GM19025 (cell line): Measurements from ENCODE around the gene RAPGEF4.
"Not testable (repeated sequence)": the region's sequence is repeated elsewhere in the genome, so short reads cannot be mapped to it uniquely, and the experiment has no call there.

ENCODE experiments used
- ATAC-seq: cut with Tn5 transposase; IDR thresholded peaks from one replicate; pipeline ENCODE4 v1.9.1; 2021; ENCODE audit warnings: mild to moderate bottlenecking, low read depth, moderate library complexity; ENCODE audit not compliant: unreplicated experiment

RAPGEF4 gene

DNA sequence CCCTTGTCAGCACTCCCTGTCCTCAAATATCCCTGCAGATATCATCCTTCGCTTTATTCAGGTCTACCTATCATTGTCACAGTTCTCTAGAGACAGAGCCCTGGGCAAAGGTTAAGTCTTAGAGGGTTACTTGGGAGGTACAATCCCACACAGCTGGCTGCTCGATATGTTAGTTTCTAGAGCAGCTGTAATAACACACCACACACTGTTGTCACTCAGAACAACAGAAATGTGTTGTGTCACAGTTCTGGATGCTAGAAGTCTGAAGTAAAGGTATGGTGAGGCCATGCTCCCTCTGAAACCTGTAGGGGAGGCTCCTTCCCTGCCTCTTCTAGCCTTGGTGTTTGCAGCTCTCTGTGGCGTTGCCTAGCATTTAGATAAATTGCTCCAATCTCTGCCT lies 9.9 kb upstream of the RAPGEF4 start:
- no peak for ATAC-seq

DNA sequence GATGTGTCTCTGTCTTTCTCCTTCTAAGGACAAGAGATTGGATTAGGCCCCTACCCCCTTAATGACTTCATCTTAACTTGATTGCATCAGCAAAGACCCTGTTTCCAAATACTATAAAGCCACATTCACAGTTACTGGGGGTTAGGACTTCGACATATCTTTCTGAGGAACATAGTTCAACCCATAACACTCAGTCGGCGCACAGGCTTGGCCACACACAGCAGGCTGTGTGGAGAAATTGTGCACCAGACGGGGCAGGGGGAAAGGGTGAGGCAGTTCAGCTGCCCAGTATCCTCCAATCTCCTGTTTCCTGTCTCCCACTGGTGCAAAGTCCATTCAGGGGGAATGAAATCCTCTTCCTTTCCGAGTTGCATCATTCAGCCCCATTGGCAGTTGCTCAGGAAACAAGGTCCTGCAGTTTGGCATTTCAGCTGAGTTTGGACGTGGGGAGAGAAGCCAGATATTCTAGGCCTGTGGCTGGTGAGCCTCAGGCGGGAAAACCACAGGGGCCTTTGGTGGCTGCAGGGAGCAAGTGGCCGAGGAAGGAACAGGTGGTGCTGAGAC lies 9.4 kb upstream of the RAPGEF4 start:
- no peak for ATAC-seq

DNA sequence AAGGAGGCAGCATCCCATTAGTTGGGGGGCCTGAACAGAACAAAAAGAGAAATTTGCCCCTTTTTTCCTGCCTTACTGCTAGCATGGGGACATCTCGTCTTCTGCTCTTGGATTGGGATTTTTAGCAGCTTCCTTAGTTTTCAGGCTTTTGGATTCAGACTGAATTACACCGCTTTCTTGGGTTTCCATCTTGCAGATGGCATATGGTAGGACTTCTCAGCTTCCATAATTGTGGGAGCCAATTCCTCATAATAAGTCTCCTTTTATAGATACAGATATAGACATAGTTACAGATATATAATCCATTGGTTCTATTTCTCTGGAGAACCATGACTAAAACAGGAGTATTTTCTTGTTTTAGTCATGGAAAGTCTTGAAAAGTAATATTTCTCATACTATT lies 5.2 kb upstream of the RAPGEF4 start:
- no peak for ATAC-seq

DNA sequence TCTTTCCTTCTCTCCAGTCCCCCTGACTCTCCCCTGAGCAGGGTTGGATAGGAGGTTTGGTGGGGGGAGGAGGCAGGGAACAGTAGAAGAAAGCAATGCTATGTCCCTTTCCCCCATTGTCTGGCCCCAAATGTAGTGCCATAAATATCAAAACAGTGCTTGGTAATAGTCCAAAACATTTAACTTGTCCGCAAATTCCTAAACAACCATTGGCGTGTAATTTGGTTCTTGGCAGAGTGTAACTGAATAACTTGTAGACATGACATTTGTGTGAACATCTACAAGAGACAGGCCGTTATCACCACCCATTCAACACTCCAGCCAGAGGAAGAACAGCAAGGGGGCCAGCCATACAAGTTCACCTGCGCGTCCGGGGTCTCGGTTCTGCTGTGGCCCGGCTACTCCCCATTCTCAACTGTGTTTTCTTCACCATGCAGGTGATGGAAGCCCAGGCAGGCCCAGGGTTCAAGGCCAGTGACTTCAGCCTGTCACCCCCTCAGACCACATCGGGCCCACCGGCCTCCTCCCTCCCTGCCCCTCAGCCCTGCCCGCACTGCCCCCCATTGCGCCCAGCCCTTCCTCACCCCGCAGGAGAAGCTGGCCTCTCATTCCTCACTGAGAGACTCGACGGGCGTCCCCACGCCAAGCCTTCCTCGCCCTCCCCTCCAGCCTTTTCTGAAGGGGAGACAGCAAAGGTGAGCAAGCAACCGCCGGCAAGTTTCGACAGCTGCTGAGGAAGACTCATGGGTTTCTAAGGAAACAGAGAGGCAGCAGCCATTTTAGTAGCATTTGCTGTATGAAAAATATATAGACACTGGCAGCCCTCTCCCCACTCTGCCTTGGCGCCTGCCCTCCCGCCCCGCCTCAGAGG lies 699 bp upstream of the RAPGEF4 start:
- no peak for ATAC-seq

DNA sequence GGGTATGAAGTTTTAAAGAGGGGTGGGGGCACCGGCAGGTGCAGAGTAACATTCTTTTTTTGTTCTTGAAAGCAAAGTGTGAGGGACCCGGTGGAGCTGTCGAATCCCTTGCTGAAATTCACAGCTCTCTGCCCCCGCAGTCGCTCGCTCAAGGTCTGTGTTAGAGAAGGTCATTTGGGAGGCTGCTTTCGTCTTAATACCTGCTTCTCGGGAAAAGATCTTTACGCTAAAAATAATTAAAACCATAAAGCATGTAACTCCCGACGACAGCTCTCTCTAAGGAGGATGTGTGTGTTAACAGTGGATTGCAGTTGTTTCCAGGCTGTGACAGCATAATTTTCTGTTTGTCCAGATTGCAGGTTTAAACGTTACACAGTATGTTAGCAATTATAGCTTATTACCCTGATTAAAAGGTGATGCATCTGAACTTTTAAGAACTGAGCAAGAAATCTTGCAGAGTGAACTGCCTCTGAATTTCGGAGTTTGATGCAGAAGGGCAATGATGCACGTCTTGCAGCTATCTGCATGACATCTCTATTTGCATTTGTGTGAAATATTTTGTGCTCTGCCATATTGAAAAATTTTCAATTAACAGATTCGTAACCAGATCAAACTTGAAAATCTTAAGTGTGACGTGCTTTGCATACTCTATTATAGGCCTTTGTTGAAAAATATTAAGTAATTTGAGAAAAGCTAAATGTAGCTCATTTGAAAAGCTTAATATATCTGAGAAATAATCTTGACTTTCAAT lies 954 bp downstream of the RAPGEF4 start:
- ATAC-seq = no peak

DNA sequence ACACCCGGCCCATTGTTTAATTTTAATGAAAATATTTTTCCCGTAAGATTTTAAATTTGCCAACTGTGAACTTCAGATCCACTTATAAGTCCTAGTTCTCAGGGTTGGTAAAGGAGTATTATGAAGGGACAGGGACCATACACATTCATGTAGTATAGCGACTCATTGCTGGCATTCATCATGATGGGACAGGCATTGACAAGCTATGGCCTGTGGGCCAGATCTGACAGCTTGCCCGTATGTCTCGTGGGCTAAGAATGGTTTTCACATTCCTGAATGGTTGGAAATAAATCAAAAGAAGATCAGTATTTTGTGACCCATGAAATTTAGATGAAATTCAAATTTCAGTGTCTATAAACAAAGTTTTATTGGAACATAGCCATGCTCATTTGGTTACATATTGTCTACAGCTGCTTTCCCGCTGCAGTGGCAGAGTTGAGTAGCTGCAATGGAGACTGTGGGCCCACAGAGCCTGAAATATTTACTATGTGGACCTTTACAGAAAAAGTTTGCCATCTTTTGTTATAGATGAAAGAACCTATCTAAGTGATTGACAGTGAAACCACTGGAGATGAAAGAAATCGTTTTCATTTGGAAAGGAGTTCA lies 4.1 kb downstream of the RAPGEF4 start:
- ATAC-seq = no peak

DNA sequence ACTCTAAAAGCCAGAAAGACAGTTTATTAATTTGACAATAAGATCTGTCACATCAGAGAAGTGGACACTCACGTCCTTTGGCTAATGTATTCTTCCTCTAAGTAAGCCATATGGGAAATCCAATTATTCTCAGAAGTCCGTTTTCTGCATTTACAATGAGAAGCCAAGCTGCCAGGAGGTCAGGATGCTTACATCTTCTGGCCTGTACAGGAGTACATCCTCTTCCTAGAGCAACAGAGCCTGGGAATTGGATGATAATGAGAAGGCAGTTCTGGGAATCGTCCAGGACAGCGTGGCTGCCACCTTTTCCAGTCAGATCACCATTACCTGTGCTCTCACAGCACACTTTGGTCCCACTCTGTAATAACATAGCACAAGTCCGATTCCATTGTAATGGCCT lies 5.2 kb downstream of the RAPGEF4 start:
- ATAC-seq = no peak

DNA sequence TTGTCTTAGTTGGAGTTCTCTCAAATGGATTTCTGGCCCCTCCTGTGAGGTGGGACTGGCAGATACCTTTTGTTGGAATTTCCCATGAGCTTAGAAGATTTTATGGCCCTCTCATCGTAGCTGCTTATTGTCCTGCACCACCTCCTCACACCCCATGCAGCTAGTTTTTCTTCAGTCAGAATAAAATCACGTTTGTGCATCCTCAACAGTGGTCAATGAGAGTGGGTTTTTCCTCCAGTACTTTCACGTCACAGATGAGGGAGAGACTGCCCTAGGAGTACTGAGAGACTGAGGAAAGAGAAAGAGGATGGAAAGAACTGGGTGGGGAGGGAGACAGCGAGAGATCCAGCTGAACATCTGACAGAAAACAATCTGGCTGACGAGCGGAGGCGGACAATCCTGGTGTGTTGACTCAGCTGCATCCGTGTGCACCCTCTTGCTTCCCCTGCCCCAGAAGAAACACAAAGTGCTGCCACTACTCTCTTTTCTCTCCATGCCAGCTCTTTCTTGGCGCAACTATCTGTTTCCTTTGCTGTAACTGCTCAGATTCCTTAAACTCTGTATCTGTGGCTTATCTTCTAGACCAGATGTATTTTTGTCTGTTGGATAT lies 7.4 kb downstream of the RAPGEF4 start:
- no peak for ATAC-seq

DNA sequence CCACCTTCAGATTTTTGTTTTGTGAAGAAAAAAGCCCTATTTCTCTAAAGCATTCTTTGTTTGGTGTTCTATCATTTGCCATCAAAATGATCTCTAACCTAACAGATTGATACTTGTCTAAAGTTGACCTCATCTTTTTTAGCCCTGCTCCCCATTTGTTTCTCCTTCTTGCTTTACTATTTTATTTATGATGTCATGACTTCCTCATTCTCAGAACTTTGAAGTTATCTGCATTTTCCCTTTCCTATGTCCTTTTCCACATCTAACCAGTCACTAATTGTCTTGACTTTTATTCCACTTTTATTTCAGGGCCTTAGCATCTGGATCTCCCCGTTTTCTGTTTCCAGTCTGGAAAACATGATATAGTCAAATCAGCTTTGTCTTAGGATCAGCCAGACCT lies 8.3 kb downstream of the RAPGEF4 start:
- ATAC-seq = no peak

DNA sequence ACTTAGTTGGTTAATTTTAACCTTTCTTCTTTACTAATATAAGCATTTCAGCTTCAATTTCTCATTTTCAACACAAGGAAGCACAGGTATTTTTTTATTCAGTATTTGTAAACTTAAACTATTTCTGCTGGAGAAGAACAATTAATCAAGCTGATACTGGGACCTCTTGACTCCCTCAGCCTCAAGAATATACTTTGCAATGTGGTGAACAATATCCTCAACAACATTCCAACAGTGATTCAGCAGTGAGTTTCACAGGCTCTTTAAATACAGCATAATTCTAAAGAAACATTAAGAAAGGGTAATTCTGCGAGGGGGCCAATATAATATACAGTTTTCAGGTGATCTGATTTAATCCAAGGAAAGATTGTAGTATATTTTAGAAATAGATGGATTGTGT lies 10.0 kb downstream of the RAPGEF4 start:
- no peak for ATAC-seq

DNA sequence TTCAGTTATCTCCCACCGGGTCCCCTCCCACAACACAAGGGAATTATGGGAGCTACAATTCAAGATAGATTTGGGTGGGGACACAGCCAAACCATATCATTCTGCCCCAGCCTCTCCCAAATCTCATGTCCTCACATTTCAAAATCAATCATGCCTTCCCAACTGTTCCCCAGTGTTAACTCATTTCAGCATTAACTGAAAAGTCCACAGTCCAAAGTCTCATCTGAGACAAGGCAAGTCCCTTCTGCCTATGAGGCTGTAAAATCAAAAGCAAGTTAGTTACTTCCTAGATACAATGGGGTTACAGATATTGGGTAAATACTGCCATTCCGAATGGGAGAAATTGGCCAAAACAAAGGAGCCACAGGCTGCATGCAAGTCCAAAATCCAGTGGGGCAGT lies 12.9 kb downstream of the RAPGEF4 start:
- ATAC-seq = not testable (repeated sequence)

DNA sequence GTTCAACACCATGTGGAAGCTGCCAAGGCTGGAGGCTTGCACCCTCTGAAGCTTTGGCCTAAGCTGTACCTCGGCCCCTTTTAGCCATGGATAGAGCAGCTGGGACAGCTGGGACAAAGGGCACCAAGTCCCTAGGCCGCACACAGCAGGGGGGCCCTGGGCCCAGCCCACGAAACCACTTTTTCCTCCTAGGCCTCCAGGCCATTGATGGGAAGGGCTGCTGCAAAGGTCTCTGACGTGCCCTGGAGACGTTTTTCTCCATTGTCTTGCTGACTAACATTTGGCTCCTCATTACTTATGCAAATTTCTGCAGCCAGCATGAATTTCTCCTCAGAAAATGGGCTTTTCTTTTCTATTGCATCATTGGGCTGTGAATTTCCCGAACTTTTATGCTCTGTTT lies 13.7 kb downstream of the RAPGEF4 start:
- ATAC-seq = no peak

DNA sequence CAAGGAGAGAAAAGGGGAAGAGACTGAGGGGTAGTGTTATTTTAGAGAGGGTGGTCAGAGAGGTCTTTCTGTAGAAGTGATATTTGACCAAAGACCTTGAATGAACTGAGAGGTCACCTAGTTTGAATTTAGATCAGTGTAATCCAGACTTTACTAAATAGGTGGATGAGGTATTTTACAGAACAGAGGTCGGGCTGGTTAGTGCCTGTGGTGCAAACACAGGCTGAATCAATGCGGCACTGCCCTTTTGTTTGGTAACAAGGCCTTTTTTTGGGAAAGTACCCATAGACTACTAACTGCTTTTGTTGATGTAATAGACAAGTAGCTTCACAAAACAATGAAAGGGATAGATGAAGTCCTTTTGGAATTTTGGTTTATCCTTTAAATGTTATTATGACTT lies 15.9 kb downstream of the RAPGEF4 start:
- ATAC-seq = no peak

DNA sequence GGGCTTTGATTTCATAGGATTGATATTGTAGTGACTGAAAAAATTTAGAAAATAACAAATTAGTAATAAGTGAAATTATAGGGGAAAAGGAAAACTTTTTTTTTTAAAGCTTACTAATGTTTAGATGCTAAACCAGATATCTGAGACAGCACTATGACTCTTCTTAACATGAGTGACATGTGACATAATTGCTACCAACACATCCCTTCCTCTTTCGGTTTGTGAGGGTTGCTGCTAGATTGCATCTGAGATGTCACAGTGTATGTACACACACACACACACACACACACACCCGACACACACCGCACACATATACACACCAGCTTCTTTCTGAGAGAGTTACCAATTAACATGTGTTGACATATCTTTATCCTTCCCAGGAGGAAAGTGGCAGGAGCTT lies 18.0 kb downstream of the RAPGEF4 start:
- ATAC-seq = no peak

DNA sequence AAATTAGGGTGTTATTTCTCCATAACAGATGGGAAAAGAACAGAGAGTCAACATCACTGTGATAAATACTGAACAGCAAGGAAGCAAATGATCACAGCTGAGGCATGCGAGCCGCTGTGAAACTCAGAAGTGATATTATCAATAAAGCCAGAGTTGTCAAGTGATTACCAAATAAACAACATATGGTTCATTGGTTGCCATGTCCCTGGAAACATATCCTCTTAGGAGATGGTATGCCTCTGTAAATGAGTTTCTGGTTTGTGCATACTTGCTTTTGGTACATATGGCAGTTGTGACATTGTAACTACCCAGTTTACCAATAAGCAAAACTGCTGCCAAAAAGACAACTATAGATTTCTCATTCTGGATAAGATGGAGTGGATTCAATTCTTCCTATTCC lies 23.8 kb downstream of the RAPGEF4 start:
- ATAC-seq = no peak

DNA sequence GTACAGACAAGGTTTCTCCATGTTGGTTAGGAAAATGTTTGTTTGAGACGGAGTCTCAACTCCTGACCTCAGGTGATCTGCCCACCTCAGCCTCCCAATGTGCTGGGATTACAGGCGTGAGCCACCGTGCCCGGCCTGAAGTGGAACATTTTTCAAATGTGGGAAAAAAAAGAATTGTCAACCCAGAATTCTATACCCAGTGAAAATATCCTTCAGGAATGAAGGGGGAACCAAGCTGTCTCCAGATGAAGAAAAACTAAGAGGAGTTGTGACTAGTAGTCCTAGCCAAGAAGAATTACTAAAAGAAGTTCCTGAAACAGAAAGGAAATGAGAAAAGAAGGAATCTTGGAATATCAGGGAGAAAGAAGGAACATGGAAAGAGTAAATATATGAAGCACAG lies 25.7 kb downstream of the RAPGEF4 start:
- no peak for ATAC-seq

DNA sequence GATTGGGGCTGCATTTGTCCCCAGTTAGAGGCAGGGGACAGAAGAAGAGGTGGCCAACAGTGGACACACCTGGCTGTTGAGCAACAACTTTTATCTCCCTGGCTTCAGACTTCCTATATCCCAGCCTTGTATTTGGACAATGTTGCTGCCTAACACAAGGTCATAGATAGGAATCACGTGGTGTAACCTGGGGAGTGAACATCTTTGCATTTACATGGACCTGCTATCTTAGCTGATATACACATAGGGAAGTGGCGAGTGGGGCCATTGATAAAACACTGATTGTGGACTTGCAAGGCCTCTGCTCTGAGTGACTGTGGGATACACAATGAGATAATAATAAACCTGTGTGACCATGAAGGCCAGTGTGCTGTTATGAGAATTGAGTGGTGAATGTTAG lies 26.9 kb downstream of the RAPGEF4 start:
- no peak for ATAC-seq

DNA sequence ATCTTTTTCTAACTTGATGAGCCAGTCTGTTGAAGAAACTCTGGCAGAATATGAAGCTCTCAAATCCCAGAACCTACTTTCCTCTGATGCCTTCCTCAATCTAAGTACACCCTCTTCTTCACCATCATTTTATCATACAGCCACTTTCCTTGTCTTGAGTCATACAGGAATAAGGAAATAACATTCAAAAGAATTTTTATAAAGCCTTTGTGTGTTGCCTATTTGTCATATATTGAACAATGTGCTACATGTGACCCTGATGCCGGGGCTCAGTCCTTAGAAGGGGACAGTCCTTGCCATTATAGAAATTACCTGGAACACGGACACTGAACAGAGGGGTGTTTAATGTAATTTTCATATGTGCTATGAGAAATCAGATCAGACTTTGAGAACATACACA lies 27.4 kb downstream of the RAPGEF4 start:
- no peak for ATAC-seq

DNA sequence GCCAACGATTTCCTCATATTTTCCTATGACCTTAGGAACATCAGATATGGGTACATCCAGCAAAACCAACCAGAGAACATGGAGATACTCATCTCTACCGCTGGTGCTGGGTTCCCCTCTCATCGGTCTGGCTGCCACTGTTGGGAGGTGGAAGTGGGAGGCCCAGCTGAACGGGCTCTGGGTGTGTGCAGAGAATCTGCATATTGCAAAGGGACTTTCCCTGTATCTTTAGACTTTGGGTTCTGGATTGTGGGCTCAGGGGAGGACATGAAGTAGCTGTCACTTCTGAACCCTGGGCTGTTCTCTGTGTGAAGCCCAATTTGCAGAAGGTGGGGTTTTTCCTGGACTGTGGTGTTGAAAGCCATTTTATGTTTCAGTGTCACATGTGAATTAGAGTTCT lies 30.0 kb downstream of the RAPGEF4 start:
- no peak for ATAC-seq

DNA sequence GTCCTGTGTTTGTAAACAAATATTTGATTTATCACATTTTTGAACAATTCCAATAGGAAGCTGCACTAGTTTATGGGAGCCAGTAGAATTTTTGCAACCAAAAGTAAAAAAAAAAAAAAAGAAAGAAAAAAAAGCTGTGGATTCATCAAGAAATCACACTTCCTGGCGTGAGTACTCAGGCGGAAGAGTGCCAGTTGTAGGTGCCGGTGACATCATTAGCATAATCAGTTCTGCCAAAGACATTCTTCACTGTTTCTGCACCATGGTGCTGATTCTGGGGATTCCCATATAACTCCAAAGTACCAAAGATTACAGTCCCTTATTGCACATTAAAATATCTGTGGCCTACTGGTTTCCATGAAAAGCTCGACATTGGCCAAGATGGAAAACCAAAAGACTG lies 32.8 kb downstream of the RAPGEF4 start:
- no peak for ATAC-seq

DNA sequence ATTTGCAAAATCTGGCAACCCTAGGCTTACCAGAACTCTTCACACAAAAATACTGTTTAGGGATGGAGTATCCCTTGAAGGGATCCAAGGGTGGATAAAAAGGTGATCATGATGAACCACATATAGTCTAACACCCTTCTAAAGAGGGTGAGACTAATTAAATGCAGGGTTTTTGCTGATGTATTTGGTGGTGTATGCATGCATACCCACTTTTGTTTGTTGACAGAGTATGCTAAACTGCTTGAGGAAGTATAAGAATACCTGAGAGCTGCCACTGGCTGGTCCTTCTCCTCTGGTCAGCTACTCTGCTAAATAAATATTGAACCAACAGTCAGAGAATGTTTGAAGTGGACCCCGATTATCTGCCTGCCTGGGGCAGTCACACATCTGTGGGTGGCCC lies 34.2 kb downstream of the RAPGEF4 start:
- ATAC-seq = no peak
